HepG2 (cell line): ENCODE measurements around the gene KIAA0319L. TPM values are rescaled to one million over a fixed set of nuclear protein-coding genes. Genes with fewer than 3 reads are reported as not detected.
A peak's percentile ranks its signal among the peaks of the same experiment; 100 is the strongest.

Experiments used
- ATAC-seq: fragments of 200-7000 bp; cut with Tn5 transposase; 3 replicates; pipeline ENCODE4 v1.9.1; 2020; ENCODE audit warnings: mild to moderate bottlenecking, moderate library complexity
- BruUV-seq: library from RNA; stranded (reverse); fragments of 400-500 nt; replicated peaks from 2 replicates; lab custom pipeline; 2021; lab: Mats Ljungman, UMichigan
- CTCF ChIA-PET: fragments of 300-600 bp; formaldehyde crosslinking; extraction: SDS; loops from one replicate; lab custom pipeline; 2021; ENCODE audit warnings: low total read pairs, inconsistent platforms, low intra/inter-chr PET ratio; lab: Yijun Ruan, JAX
- POLR2A ChIA-PET: fragments of 350-600 bp; sonication (Branson Sonifier 250); formaldehyde crosslinking; loops from one replicate; lab custom pipeline; 2020; ENCODE audit warnings: antibody characterized with exemption, inconsistent platforms; lab: Yijun Ruan, JAX
- DNase-seq: peaks from one replicate; pipeline ENCODE4 v3.0.0-alpha.2; 2015; ENCODE audit warnings: low spot score
- FAIRE-seq: peaks from 3 replicates; lab custom pipeline; 2011; peaks lifted over from hg19 to GRCh38; lab: Jason Lieb, UNC
- H2AFZ ChIP-seq: one replicate; pipeline ENCODE4 v1.6.1; 2011; ENCODE audit warnings: low read length, inconsistent platforms
- H3K27ac ChIP-seq: fragments of 300-600 bp; 3 replicates; pipeline ENCODE4 v1.8.0; 2011; ENCODE audit warnings: mixed run types, mild to moderate bottlenecking, mixed read lengths, low read length, inconsistent platforms; ENCODE audit not compliant: insufficient read depth; ENCODE audit errors: extremely low read length
- H3K27me3 ChIP-seq, 2 experiments: fragments of 200-600 bp in 1 of 2; 2 replicates in 1 of 2; 3 replicates in 1 of 2; pipeline versions ENCODE4 v1.6.0 to v1.8.0; 2011; ENCODE audit warnings: low read length in 2 of 2, mild to moderate bottlenecking in 2 of 2, moderate library complexity in 2 of 2, inconsistent platforms in 1 of 2; ENCODE audit not compliant: insufficient read depth in 2 of 2, control insufficient read depth in 1 of 2
- H3K36me3 ChIP-seq, 2 experiments: fragments of 200-600 bp in 1 of 2; replicated peaks in 1 of 2; 2 replicates in 1 of 2; 3 replicates in 1 of 2; pipeline versions ENCODE4 v1.5.1 to v1.8.0; 2011; ENCODE audit warnings: low read length in 2 of 2, inconsistent platforms in 1 of 2; ENCODE audit not compliant: insufficient read depth in 2 of 2, control insufficient read depth in 1 of 2
- H3K4me1 ChIP-seq: 2 replicates; pipeline ENCODE4 v1.5.1; 2012; ENCODE audit warnings: low read length, inconsistent platforms; ENCODE audit not compliant: insufficient read depth
- H3K4me2 ChIP-seq: 2 replicates; pipeline ENCODE4 v1.6.0; 2011; ENCODE audit warnings: low read depth, low read length, inconsistent platforms
- H3K4me3 ChIP-seq, 3 experiments: fragments of 200-600 bp in 1 of 3; sonication (generic), shearing (Covaris generic) in 1 of 3; replicated peaks in 1 of 3; 2 replicates each; pipeline ENCODE4 v1.5.1; 2011 to 2016; ENCODE audit warnings: low read length in 3 of 3, inconsistent platforms in 2 of 3, low read depth in 2 of 3, mild to moderate bottlenecking in 2 of 3, control low read depth in 1 of 3, mixed read lengths in 1 of 3; ENCODE audit not compliant: insufficient read depth in 1 of 3
- H3K79me2 ChIP-seq: one replicate; pipeline ENCODE4 v1.6.1; 2011; ENCODE audit warnings: low read length, inconsistent platforms; ENCODE audit not compliant: insufficient read depth
- H3K9ac ChIP-seq: 2 replicates; pipeline ENCODE4 v1.6.0; 2011; ENCODE audit warnings: mild to moderate bottlenecking, low read depth, low read length, inconsistent platforms; ENCODE audit not compliant: insufficient read depth
- H3K9me3 ChIP-seq: 2 replicates; pipeline ENCODE4 v1.5.1; 2012; ENCODE audit warnings: mild to moderate bottlenecking, low read length
- H4K20me1 ChIP-seq: 2 replicates; pipeline ENCODE4 v1.6.0; 2011; ENCODE audit warnings: inconsistent platforms, mild to moderate bottlenecking, low read length, moderate library complexity; ENCODE audit not compliant: insufficient read depth
- ASH2L ChIP-seq: fragments of 300-600, 200-600 bp; sonication (generic); IDR thresholded peaks from 2 replicates; pipeline ENCODE4 v1.7.0; 2017; ENCODE audit warnings: low read depth, mild to moderate bottlenecking, moderate library complexity, mixed read lengths, low read length; ENCODE audit not compliant: insufficient read length
- FOXA1 ChIP-seq, 2 experiments: fragments of 450-650 bp in 1 of 2; sonication (generic) in 1 of 2; formaldehyde crosslinking in 1 of 2; IDR thresholded peaks; 2 replicates each; pipeline versions ENCODE4 v1.4.0 to v1.6.1; 2016 to 2020; ENCODE audit warnings: missing genetic modification reagents in 1 of 2
- MEIS1 ChIP-seq: sonication (generic); formaldehyde crosslinking; IDR thresholded peaks from 2 replicates; pipeline ENCODE4 v1.9.0; 2021; ENCODE audit warnings: mild to moderate bottlenecking, missing genetic modification reagents, moderate library complexity, borderline replicate concordance
- MZF1 ChIP-seq: sonication (generic); formaldehyde crosslinking; IDR thresholded peaks from 2 replicates; pipeline ENCODE4 v1.8.1; 2023; ENCODE audit warnings: mild to moderate bottlenecking, missing genetic modification reagents, borderline replicate concordance
- NFKBIZ ChIP-seq: IDR thresholded peaks from 2 replicates; pipeline ENCODE4 v1.6.1; 2018; ENCODE audit warnings: missing genetic modification reagents, missing compliant biosample characterization
- PTBP1 ChIP-seq: fragments of 200-400 bp; formaldehyde crosslinking; IDR thresholded peaks from 2 replicates; pipeline ENCODE4 v1.6.1; 2018; ENCODE audit warnings: low read length, low read depth; ENCODE audit not compliant: poor library complexity, severe bottlenecking
- SNRNP70 ChIP-seq: fragments of 200-400 bp; formaldehyde crosslinking; IDR thresholded peaks from 2 replicates; pipeline ENCODE4 v1.6.1; 2017; ENCODE audit warnings: mild to moderate bottlenecking, low read depth, low read length, moderate library complexity
- SP2 ChIP-seq: sonication (generic); formaldehyde crosslinking; IDR thresholded peaks from 2 replicates; pipeline ENCODE4 v1.5.1; 2020; ENCODE audit warnings: mild to moderate bottlenecking, missing genetic modification reagents
- ZMYM2 ChIP-seq: sonication (generic); formaldehyde crosslinking; IDR thresholded peaks from 2 replicates; pipeline ENCODE4 v1.8.0; 2022; ENCODE audit warnings: mild to moderate bottlenecking, missing genetic modification reagents
- ZNF232 ChIP-seq: sonication (generic); formaldehyde crosslinking; IDR thresholded peaks from 2 replicates; pipeline ENCODE4 v1.4.0; 2020; ENCODE audit warnings: missing genetic modification reagents, borderline replicate concordance
- ZNF567 ChIP-seq: sonication (generic); formaldehyde crosslinking; IDR thresholded peaks from 2 replicates; pipeline ENCODE4 v1.8.1; 2023; ENCODE audit warnings: mild to moderate bottlenecking, missing genetic modification reagents, borderline replicate concordance
- WGBS: methylation state at CpG from one replicate; pipeline ENCODE4 v1.1.6; 2017; ENCODE audit warnings: low lambda C conversion rate; 5-methylcytosine and 5-hydroxymethylcytosine counted together
- in situ Hi-C: cut with HindIII; loops from 2 replicates; pipeline ENCODE4 v1.10.0; 2017; ENCODE audit warnings: low pct_unique_long_range_greater_than_20kb; ENCODE audit not compliant: extremely low pct_ligation_motif_present
- intact Hi-C: fragments of 100-400 bp; cut with micrococcal nuclease; formaldehyde crosslinking; loops from one replicate; pipeline ENCODE4 v1.10.0; 2022; ENCODE audit not compliant: unreplicated experiment
- polyA plus RNA-seq, 8 experiments: library from polyadenylated mRNA; depleted of rRNA in 3 of 8; stranded (reverse) in 7 of 8; unstranded in 1 of 8; fragments of >200 nt; fragmentation: Illumina TruSeq in 4 of 8; extraction: Trizol in 4 of 8; gene quantifications; 2 replicates each; pipeline versions ENCODE4 v1.2.1 to v1.2.3, GENCODE V29; 2011 to 2016; ENCODE audit warnings: low read depth in 4 of 8, missing spikeins in 1 of 8, mixed read lengths in 1 of 8; ENCODE audit not compliant: insufficient read depth in 1 of 8
- total RNA-seq, 5 experiments: library from RNA; depleted of rRNA; stranded (reverse); fragments of >200 nt; fragmentation: Illumina TruSeq; extraction: Trizol; gene quantifications; 2 replicates each; pipeline ENCODE4 v1.2.3, GENCODE V29; 2016; ENCODE audit warnings: low read depth in 1 of 5

KIAA0319L gene
- total and polyA plus RNA-seq, 2 of the 13 experiments (the other 11 are each of a cell fraction or from before 2014, with no cell fraction given): 33.4 to 82.6 TPM

DNA sequence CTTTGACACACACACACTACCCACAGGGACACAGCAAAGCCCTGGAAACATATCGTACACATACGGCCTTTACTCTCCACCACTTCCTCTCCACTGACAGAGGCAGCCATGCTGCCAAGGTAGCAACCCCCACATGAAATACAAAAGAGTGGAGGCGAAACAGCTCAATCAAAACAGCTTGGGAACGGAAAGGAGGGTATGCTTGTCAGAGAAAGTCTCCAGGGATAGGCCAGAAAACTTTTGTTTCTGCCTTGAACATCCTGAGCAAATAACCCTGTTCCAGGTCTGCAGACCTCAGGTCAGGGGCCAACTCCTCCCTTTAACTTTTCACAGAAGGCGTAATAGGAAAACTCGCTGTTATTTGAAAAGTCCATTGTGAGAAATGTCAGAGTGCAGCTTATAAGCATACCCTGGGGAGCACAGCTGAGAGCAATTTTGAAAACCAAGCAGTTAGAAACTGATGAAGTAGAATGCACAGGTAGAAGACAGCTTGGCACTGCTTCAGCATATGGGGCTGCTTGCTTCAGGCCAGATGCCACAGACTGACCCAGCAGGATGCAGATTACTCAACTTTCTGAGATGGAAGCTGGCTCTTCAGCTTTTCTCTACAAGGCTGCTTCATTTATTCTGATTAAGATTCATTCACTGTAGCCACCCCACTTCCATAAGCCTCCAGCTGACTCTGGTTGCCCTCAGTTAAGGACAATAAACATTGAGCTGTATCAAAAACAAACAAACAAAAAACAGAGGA, 18.0 kb downstream of the KIAA0319L start:
- DNase-seq: no peak
- TF ChIP-seq MZF1 (CRISPR knock-in tag) (no peak), ASH2L (no peak), ZNF232 (CRISPR knock-in tag) (no peak), ZMYM2 (CRISPR knock-in tag) (no peak), MEIS1 (CRISPR knock-in tag) (no peak), FOXA1 (IDR thresholded peaks at IDR 0.05) (no peak), FOXA1 (CRISPR knock-in tag; IDR thresholded peaks at IDR 0.05) (no peak), SP2 (CRISPR knock-in tag) (no peak), PTBP1 (no peak), ZNF567 (CRISPR knock-in tag) (no peak), SNRNP70 (no peak), NFKBIZ (CRISPR knock-in tag) (no peak)
- no peaks in the 10 kb centered on the region for H3K27me3 ChIP-seq
- no peak for ATAC-seq
- H3K27ac ChIP-seq: no peak overlapping the region
- no peak overlapping the region for H3K4me3 ChIP-seq
- peaks cover 17% of the 10 kb centered on the region for H3K4me1 ChIP-seq
- H3K9ac ChIP-seq: no peak overlapping the region
- H3K9me3 ChIP-seq: no peaks in the 10 kb centered on the region
- peaks cover 17% of the 10 kb centered on the region for H3K79me2 ChIP-seq
- H3K36me3 ChIP-seq: peaks cover 1 to 26% of the 10 kb centered on the region in 2 experiments; a peak in 2 of 5 replicates
- no peak overlapping the region for H2AFZ ChIP-seq
- intact Hi-C loops (no loop called here), in situ Hi-C loops (no loop called here)
- H4K20me1 ChIP-seq: no peaks in the 10 kb centered on the region; the same call in none of the 2 replicates
- 90% methylated on average over 6 of the region's 6 CpGs for WGBS
- H3K4me2 ChIP-seq: no peak overlapping the region
- CTCF ChIA-PET: no interaction called here
- no TSS peak for BruUV-seq
- peak; percentile 30 for FAIRE-seq
- POLR2A ChIA-PET: interaction anchor here (1.9 kb wide), 1 partner anchor 17 kb away, joined by 6 read pairs; no protein-coding TSS in a partner anchor
